GM12891 (cell line): ENCODE data around the gene MOB3B.

Source experiments
- PAX5 ChIP-seq: IDR thresholded peaks from 2 replicates; pipeline ENCODE4 v1.6.1; 2011; ENCODE audit warnings: low read length, moderate library complexity, mild to moderate bottlenecking; ENCODE audit not compliant: insufficient read depth, severe bottlenecking
- POLR2A ChIP-seq: IDR thresholded peaks from 2 replicates; pipeline ENCODE4 v1.6.1; 2011; ENCODE audit warnings: low read depth, low read length, control low read depth
- POLR2AphosphoS5 ChIP-seq: IDR thresholded peaks from 2 replicates; pipeline ENCODE4 v1.6.1; 2011; ENCODE audit warnings: low read depth, low read length, control low read depth
- POU2F2 ChIP-seq: IDR thresholded peaks from 2 replicates; pipeline ENCODE4 v1.6.1; 2011; ENCODE audit warnings: low read depth, mild to moderate bottlenecking, control low read depth, low read length, moderate library complexity
- TAF1 ChIP-seq: IDR thresholded peaks from 2 replicates; pipeline ENCODE4 v1.6.1; 2011; ENCODE audit warnings: low read depth, low read length, control low read depth

DNA sequence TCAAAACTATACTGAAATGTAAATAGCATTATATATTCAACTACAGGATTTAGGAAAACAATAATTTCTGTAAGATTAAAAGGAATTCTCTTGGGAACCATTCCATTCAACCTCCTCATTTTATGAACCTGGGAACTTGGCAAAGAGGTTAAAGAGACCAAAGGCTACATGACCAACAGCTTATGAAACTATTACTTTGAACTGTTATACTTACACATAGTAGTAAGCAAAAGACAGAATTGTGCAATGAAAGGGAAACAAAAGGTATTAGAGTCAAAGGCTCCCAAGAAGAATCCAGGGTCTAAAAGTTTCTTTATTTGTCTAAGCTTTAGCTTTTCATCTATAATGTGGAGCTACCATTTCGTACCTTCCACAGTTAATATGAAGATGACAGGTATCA is 36.5 kb upstream of the MOB3B start:
- TF ChIP-seq POLR2A, result no peak
- no peak for TF ChIP-seq POLR2AphosphoS5
- no peak for TF ChIP-seq TAF1
- no peak for TF ChIP-seq PAX5
- TF ChIP-seq POU2F2, result no peak
